Keratinocyte (primary cell): ENCODE measurements around the gene ZBTB24. TPM values are rescaled to one million over a fixed set of nuclear protein-coding genes. Genes with fewer than 3 reads are reported as not detected.
A peak's percentile ranks its signal among the peaks of the same experiment; 100 is the strongest.

ENCODE experiments used
- DNase-seq: peaks from one replicate; pipeline ENCODE4 v3.0.0-alpha.2; 2011; ENCODE audit warnings: low read depth, missing footprints, low spot score
- FAIRE-seq: peaks from 2 replicates; lab custom pipeline; 2011; peaks lifted over from hg19 to GRCh38; lab: Jason Lieb, UNC
- H2AFZ ChIP-seq: 2 replicates; pipeline ENCODE4 v1.6.0; 2012; ENCODE audit warnings: low read length, control low read depth, inconsistent platforms; ENCODE audit not compliant: control insufficient read depth
- H3K27ac ChIP-seq: 2 replicates; pipeline ENCODE4 v1.5.1; 2011; ENCODE audit warnings: low read length; ENCODE audit not compliant: control insufficient read depth, insufficient read depth
- H3K27me3 ChIP-seq: 3 replicates; pipeline ENCODE4 v1.6.0; 2011; ENCODE audit warnings: low read length; ENCODE audit not compliant: control insufficient read depth, insufficient read depth; ENCODE audit errors: extremely low read depth
- H3K36me3 ChIP-seq, 2 experiments: 2 replicates in 1 of 2; 3 replicates in 1 of 2; pipeline ENCODE4 v1.5.1; 2011; ENCODE audit warnings: low read length in 2 of 2, mild to moderate bottlenecking in 1 of 2; ENCODE audit not compliant: control insufficient read depth in 2 of 2, insufficient read depth in 2 of 2; ENCODE audit errors: extremely low read depth in 1 of 2
- H3K4me1 ChIP-seq: 3 replicates; pipeline ENCODE4 v1.5.1; 2011; ENCODE audit warnings: low read length; ENCODE audit not compliant: control insufficient read depth, insufficient read depth; ENCODE audit errors: extremely low read depth
- H3K4me2 ChIP-seq: 3 replicates; pipeline ENCODE4 v1.6.0; 2011; ENCODE audit warnings: low read depth, low read length; ENCODE audit not compliant: control insufficient read depth, insufficient read depth; ENCODE audit errors: extremely low read depth
- H3K4me3 ChIP-seq, 3 experiments: fragments of 200-600 bp in 1 of 3; sonication (generic) in 1 of 3; 2 replicates in 2 of 3; 3 replicates in 1 of 3; pipeline ENCODE4 v1.5.1; 2011 to 2016; ENCODE audit warnings: low read length in 3 of 3, mild to moderate bottlenecking in 3 of 3, control low read depth in 2 of 3, inconsistent platforms in 1 of 3, low read depth in 1 of 3, mixed read lengths in 1 of 3, mixed run types in 1 of 3, moderate library complexity in 1 of 3; ENCODE audit not compliant: control insufficient read depth in 2 of 3, insufficient read depth in 2 of 3; ENCODE audit errors: extremely low read depth in 1 of 3
- H3K79me2 ChIP-seq: 2 replicates; pipeline ENCODE4 v1.6.0; 2012; ENCODE audit warnings: low read length; ENCODE audit not compliant: control insufficient read depth, insufficient read depth
- H3K9ac ChIP-seq: 3 replicates; pipeline ENCODE4 v1.6.0; 2011; ENCODE audit warnings: low read length; ENCODE audit not compliant: control insufficient read depth, insufficient read depth; ENCODE audit errors: extremely low read depth
- H3K9me1 ChIP-seq: 3 replicates; pipeline ENCODE4 v1.6.0; 2011; ENCODE audit warnings: low read length; ENCODE audit not compliant: control insufficient read depth, insufficient read depth; ENCODE audit errors: extremely low read depth
- H3K9me3 ChIP-seq: 2 replicates; pipeline ENCODE4 v1.5.1; 2012; ENCODE audit warnings: low read depth, low read length; ENCODE audit not compliant: control insufficient read depth
- H4K20me1 ChIP-seq: 3 replicates; pipeline ENCODE4 v1.6.0; 2011; ENCODE audit warnings: low read length; ENCODE audit not compliant: control insufficient read depth, insufficient read depth; ENCODE audit errors: extremely low read depth
- EZH2 ChIP-seq: IDR thresholded peaks from one replicate; pipeline ENCODE4 v1.6.1; 2012; ENCODE audit warnings: inconsistent platforms, mild to moderate bottlenecking, low read length, moderate library complexity
- dilution Hi-C: fragments of 300-500 bp; cut with MboI; formaldehyde crosslinking; loops from one replicate; pipeline ENCODE4 v1.7.0; 2020; ENCODE audit warnings: low sequenced_read_pairs; ENCODE audit not compliant: extremely low pct_ligation_motif_present
- polyA plus RNA-seq, 5 experiments: library from polyadenylated mRNA; depleted of rRNA in 3 of 5; stranded (reverse) in 3 of 5; stranded (forward) in 1 of 5; unstranded in 1 of 5; fragments of >200 nt; gene quantifications; 1 replicate in 1 of 5; 2 replicates in 3 of 5; 3 replicates in 1 of 5; pipeline versions ENCODE4 v1.2.1 to v1.2.3, GENCODE V29; 2011 to 2012; ENCODE audit warnings: missing spikeins in 2 of 5, low read depth in 1 of 5, low replicate concordance in 1 of 5
- TF ChIP-seq, protein P1 (sequence below), 3 experiments: IDR thresholded peaks in 1 of 3; conservative IDR thresholded peaks in 1 of 3; optimal IDR thresholded peaks in 1 of 3; 2 replicates in 2 of 3; 3 replicates in 1 of 3; pipeline versions ENCODE3 to v1.5.1; 2011; ENCODE audit warnings: low read length in 3 of 3, mild to moderate bottlenecking in 3 of 3, moderate library complexity in 2 of 3, control low read depth in 1 of 3, inconsistent platforms in 1 of 3; ENCODE audit not compliant: insufficient read depth in 2 of 3; ENCODE audit errors: extremely low read depth in 1 of 3

The ZBTB24 gene
- polyA plus RNA-seq, 1 donor (not counting 4 experiments of a cell fraction or from before 2014, with no cell fraction given), result 4.6 TPM

DNA sequence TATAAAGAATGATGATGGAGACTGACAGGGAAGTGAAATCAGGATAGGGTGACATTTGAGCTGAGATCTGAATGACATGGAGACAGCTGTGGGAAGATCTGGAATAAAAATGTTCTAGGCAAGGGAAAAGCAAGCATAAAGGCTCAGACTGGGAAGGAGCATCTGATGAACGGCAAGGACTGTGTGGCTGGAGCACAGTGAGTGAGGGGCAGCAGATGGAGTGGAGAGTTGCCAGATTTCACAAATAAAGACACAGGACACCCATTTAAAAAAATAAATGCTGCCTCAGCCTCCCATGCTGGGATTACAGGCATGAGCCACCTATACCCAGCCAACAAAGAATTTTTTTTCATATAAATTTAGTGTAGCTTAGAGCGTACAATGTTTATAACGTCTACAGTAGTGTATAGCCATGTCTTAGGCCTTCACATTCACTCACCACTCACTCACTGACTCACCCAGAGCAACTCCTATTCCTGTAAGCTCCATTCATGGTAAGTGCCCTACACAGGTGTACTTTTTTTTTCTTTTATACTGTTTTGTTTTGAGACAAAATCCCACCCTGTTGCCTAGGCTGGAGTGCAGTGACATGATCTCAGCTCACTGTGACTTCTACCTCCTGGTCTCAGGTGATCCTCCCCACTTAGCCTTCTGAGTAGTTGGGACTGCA lies 2.4 kb upstream of the ZBTB24 start:
- no peak overlapping the region for H3K27ac ChIP-seq

DNA sequence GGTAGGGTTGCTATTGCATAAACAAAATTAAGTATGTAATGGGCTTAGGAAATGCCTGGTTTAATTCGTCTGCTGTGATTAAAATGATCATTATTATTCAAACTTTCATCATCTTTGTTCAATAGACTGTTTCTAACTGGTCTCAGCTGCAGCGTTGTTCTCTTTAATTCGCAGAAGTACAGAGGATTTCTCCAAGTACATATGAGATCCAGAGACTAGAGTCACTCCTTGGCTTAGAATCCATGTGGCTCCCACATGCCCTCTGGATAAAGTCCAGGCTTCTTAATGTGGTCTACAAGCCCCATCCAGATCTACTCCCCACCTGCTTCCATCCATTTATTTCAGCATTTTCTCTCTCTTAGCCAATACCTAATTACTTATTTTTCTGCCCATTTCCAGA lies 1.1 kb upstream of the ZBTB24 start:
- TF ChIP-seq EZH2, result no peak
- TF ChIP-seq, protein P1, sequence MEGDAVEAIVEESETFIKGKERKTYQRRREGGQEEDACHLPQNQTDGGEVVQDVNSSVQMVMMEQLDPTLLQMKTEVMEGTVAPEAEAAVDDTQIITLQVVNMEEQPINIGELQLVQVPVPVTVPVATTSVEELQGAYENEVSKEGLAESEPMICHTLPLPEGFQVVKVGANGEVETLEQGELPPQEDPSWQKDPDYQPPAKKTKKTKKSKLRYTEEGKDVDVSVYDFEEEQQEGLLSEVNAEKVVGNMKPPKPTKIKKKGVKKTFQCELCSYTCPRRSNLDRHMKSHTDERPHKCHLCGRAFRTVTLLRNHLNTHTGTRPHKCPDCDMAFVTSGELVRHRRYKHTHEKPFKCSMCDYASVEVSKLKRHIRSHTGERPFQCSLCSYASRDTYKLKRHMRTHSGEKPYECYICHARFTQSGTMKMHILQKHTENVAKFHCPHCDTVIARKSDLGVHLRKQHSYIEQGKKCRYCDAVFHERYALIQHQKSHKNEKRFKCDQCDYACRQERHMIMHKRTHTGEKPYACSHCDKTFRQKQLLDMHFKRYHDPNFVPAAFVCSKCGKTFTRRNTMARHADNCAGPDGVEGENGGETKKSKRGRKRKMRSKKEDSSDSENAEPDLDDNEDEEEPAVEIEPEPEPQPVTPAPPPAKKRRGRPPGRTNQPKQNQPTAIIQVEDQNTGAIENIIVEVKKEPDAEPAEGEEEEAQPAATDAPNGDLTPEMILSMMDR (optimal IDR thresholded peaks at IDR 0.05 in 1 of 3, IDR thresholded peaks at IDR 0.05 in 1 of 3, conservative IDR thresholded peaks at IDR 0.05 in 1 of 3; ENCODE audit: extremely low read depth in 1 of 3, insufficient read depth in 2 of 3, low read length in 3 of 3), result no peak
- Histone ChIP-seq H3K9ac (no peak overlapping the region), H3K27ac (no peak overlapping the region), H3K36me3 (peaks cover 2 to 16% of the 10 kb centered on the region in 2 experiments), H3K79me2 (peaks cover 28% of the 10 kb centered on the region), H3K4me2 (peak overlapping the region; percentile 75), H3K4me1 (peaks cover 21% of the 10 kb centered on the region), H3K4me3 (peak overlapping the region in 1 of 3 experiments; percentile 58), H3K27me3 (no peaks in the 10 kb centered on the region), H3K9me3 (no peaks in the 10 kb centered on the region), H2AFZ (no peak overlapping the region), H4K20me1 (no peaks in the 10 kb centered on the region), H3K9me1 (no peaks in the 10 kb centered on the region)
- dilution Hi-C loops, result no loop called here
- no peak for FAIRE-seq
- DNase-seq, result no peak

More for the DNA sequence above, 2.4 kb upstream of the ZBTB24 start:
- Histone ChIP-seq H2AFZ (no peak overlapping the region), H3K36me3 (peaks cover 2 to 13% of the 10 kb centered on the region in 2 experiments), H3K79me2 (peaks cover 18% of the 10 kb centered on the region), H3K9ac (no peak overlapping the region), H3K4me1 (peaks cover 13% of the 10 kb centered on the region), H4K20me1 (no peaks in the 10 kb centered on the region), H3K4me2 (no peak overlapping the region), H3K9me3 (no peaks in the 10 kb centered on the region), H3K27me3 (no peaks in the 10 kb centered on the region), H3K4me3 (no peak overlapping the region), H3K9me1 (no peaks in the 10 kb centered on the region)
- DNase-seq (no peak), FAIRE-seq (no peak)
- TF ChIP-seq, protein P1 (optimal IDR thresholded peaks at IDR 0.05 in 1 of 3, IDR thresholded peaks at IDR 0.05 in 1 of 3, conservative IDR thresholded peaks at IDR 0.05 in 1 of 3; ENCODE audit: extremely low read depth in 1 of 3, insufficient read depth in 2 of 3, low read length in 3 of 3), result no peak
- TF ChIP-seq EZH2, result no peak
- dilution Hi-C loops, result no loop called here
